ENCODE measurements around the gene SEMA6A.

Gene SEMA6A

GRCh38 chr5:116396476-116397099, 178.0 kb downstream of the SEMA6A start:
- no peak for DNase-seq

- DNase-seq = no peak
Observed at GRCh38 chr5:116395631-116396203, 178.9 kb downstream of the SEMA6A start.

GRCh38 chr5:116395226-116395625, 179.4 kb downstream of the SEMA6A start:
- DNase-seq = no peak

GRCh38 chr5:116394186-116394867, 180.3 kb downstream of the SEMA6A start:
- no peak for DNase-seq
